H1 (cell line): ENCODE measurements around the gene MEMO1. TPM values are rescaled to one million over a fixed set of nuclear protein-coding genes. Genes with fewer than 3 reads are reported as not detected.

Source experiments
- CTCF ChIA-PET: fragments of 300-600 bp; sonication (Branson Sonifier 250); formaldehyde crosslinking; loops from one replicate; lab custom pipeline; 2021; ENCODE audit not compliant: partially characterized antibody; lab: Charles Lee
- POLR2A ChIA-PET: fragments of 300-600 bp; sonication (Branson Sonifier 250); formaldehyde crosslinking; loops from one replicate; lab custom pipeline; 2021; ENCODE audit warnings: inconsistent platforms; ENCODE audit not compliant: partially characterized antibody; lab: Charles Lee
- DNase-seq, 2 experiments: peaks; one replicate each; pipeline versions ENCODE4 v3.0.0 to v3.0.0-alpha.2; 2010 to 2022; ENCODE audit warnings: low spot score in 2 of 2, low read depth in 1 of 2, mixed read lengths in 1 of 2
- FAIRE-seq: peaks from 2 replicates; lab custom pipeline; 2011; peaks lifted over from hg19 to GRCh38; lab: Jason Lieb, UNC
- H2AFZ ChIP-seq: 2 replicates; pipeline ENCODE4 v1.8.1; 2012; ENCODE audit warnings: low read length, inconsistent platforms
- H2AK5ac ChIP-seq: 2 replicates; pipeline ENCODE4 v1.6.1; 2013; ENCODE audit warnings: low read depth, low read length
- H2BK120ac ChIP-seq: replicated peaks from 2 replicates; pipeline ENCODE3; 2013; ENCODE audit warnings: low read depth, low read length, inconsistent platforms
- H2BK12ac ChIP-seq: 2 replicates; pipeline ENCODE4 v1.6.1; 2013; ENCODE audit warnings: low read depth, low read length
- H2BK15ac ChIP-seq: 2 replicates; pipeline ENCODE4 v1.6.1; 2013; ENCODE audit warnings: low read length
- H2BK20ac ChIP-seq: 2 replicates; pipeline ENCODE4 v1.6.1; 2013; ENCODE audit warnings: low read length
- H2BK5ac ChIP-seq: 2 replicates; pipeline ENCODE4 v1.6.1; 2013; ENCODE audit warnings: low read depth, low read length
- H3K14ac ChIP-seq: 2 replicates; pipeline ENCODE4 v1.6.1; 2013; ENCODE audit warnings: inconsistent platforms; ENCODE audit not compliant: insufficient read length
- H3K18ac ChIP-seq: 2 replicates; pipeline ENCODE4 v1.6.1; 2013; ENCODE audit warnings: low read length; ENCODE audit errors: extremely low read depth
- H3K23ac ChIP-seq: 2 replicates; pipeline ENCODE4 v1.6.1; 2013; ENCODE audit warnings: inconsistent platforms; ENCODE audit not compliant: insufficient read length
- H3K23me2 ChIP-seq: 2 replicates; pipeline ENCODE4 v1.6.1; 2013; ENCODE audit warnings: low read depth, low read length
- H3K27ac ChIP-seq: 2 replicates; pipeline ENCODE4 v1.6.1; 2011; ENCODE audit warnings: low read depth, low read length, inconsistent platforms
- H3K27me3 ChIP-seq, 4 experiments: replicated peaks in 1 of 4; 1 replicate in 1 of 4; 2 replicates in 3 of 4; pipeline versions ENCODE4 v1.6.1 to v1.8.1; 2011 to 2013; ENCODE audit warnings: low read length in 3 of 4, mild to moderate bottlenecking in 3 of 4, inconsistent platforms in 2 of 4, mixed read lengths in 2 of 4, moderate library complexity in 1 of 4; ENCODE audit not compliant: control insufficient read depth in 3 of 4, insufficient read depth in 3 of 4; ENCODE audit errors: extremely low read depth in 1 of 4
- H3K36me3 ChIP-seq, 4 experiments: 2 replicates each; pipeline versions ENCODE4 v1.6.1 to v1.8.1; 2011 to 2013; ENCODE audit warnings: mild to moderate bottlenecking in 4 of 4, low read length in 3 of 4, moderate library complexity in 2 of 4, control low read depth in 1 of 4, inconsistent platforms in 1 of 4; ENCODE audit not compliant: insufficient read depth in 4 of 4, control insufficient read depth in 2 of 4
- H3K4ac ChIP-seq: replicated peaks from 2 replicates; pipeline ENCODE3; 2013; ENCODE audit warnings: low read length, low read depth, mixed read lengths, inconsistent platforms; ENCODE audit not compliant: insufficient read length
- H3K4me1 ChIP-seq, 4 experiments: replicated peaks in 1 of 4; 1 replicate in 1 of 4; 2 replicates in 3 of 4; pipeline versions ENCODE4 v1.6.1 to v1.8.1; 2011 to 2013; ENCODE audit warnings: low read length in 3 of 4, inconsistent platforms in 2 of 4, mixed read lengths in 1 of 4; ENCODE audit not compliant: insufficient read depth in 4 of 4, control insufficient read depth in 3 of 4
- H3K4me2 ChIP-seq, 2 experiments: 2 replicates each; pipeline versions ENCODE4 v1.6.1 to v1.8.1; 2011 to 2013; ENCODE audit warnings: low read depth in 2 of 2, low read length in 2 of 2, control low read depth in 1 of 2, inconsistent platforms in 1 of 2, mild to moderate bottlenecking in 1 of 2; ENCODE audit not compliant: insufficient read depth in 1 of 2
- H3K4me3 ChIP-seq, 4 experiments: fragments of 200-600, 300-600 bp in 1 of 4; sonication (generic), shearing (Covaris generic), sonication (Bioruptor Twin) in 1 of 4; 2 replicates each; pipeline versions ENCODE4 v1.5.1 to v1.8.1; 2011 to 2016; ENCODE audit warnings: low read length in 4 of 4, low read depth in 3 of 4, control low read depth in 2 of 4, inconsistent platforms in 2 of 4, mild to moderate bottlenecking in 2 of 4, mixed read lengths in 1 of 4, moderate library complexity in 1 of 4; ENCODE audit not compliant: insufficient read depth in 2 of 4; ENCODE audit errors: extremely low read depth in 1 of 4
- H3K56ac ChIP-seq: replicated peaks from 2 replicates; pipeline ENCODE3; 2013; ENCODE audit warnings: low read depth, mild to moderate bottlenecking, mixed read lengths, low read length, inconsistent platforms; ENCODE audit not compliant: insufficient read length
- H3K79me1 ChIP-seq: 2 replicates; pipeline ENCODE4 v1.6.1; 2013; ENCODE audit warnings: low read depth, low read length, control low read depth
- H3K79me2 ChIP-seq, 2 experiments: 2 replicates each; pipeline versions ENCODE4 v1.6.1 to v1.8.1; 2012 to 2013; ENCODE audit warnings: low read length in 2 of 2, mild to moderate bottlenecking in 2 of 2, inconsistent platforms in 1 of 2; ENCODE audit not compliant: insufficient read depth in 2 of 2, control insufficient read depth in 1 of 2
- H3K9ac ChIP-seq, 4 experiments: replicated peaks in 1 of 4; 1 replicate in 1 of 4; 2 replicates in 3 of 4; pipeline versions ENCODE4 v1.6.1 to v1.8.1; 2011 to 2013; ENCODE audit warnings: low read depth in 3 of 4, low read length in 3 of 4, control low read depth in 2 of 4, mild to moderate bottlenecking in 2 of 4, moderate library complexity in 2 of 4, inconsistent platforms in 1 of 4; ENCODE audit errors: extremely low read depth in 1 of 4
- H3K9me3 ChIP-seq, 2 experiments: 2 replicates each; pipeline versions ENCODE4 v1.6.1 to v1.8.1; 2012 to 2013; ENCODE audit warnings: mild to moderate bottlenecking in 2 of 2, moderate library complexity in 2 of 2, control low read depth in 1 of 2, inconsistent platforms in 1 of 2, low read depth in 1 of 2, low read length in 1 of 2, mixed read lengths in 1 of 2; ENCODE audit not compliant: insufficient read depth in 2 of 2
- H4K20me1 ChIP-seq, 2 experiments: replicated peaks in 1 of 2; 2 replicates each; pipeline versions ENCODE3 to v1.8.1; 2011 to 2013; ENCODE audit warnings: inconsistent platforms in 2 of 2, low read length in 2 of 2, mild to moderate bottlenecking in 1 of 2; ENCODE audit not compliant: insufficient read depth in 2 of 2, control insufficient read depth in 1 of 2
- H4K5ac ChIP-seq: 2 replicates; pipeline ENCODE4 v1.6.1; 2013; ENCODE audit warnings: low read length, low read depth, mixed read lengths, inconsistent platforms; ENCODE audit not compliant: insufficient read length
- H4K8ac ChIP-seq: 2 replicates; pipeline ENCODE4 v1.8.0; 2013; ENCODE audit warnings: mild to moderate bottlenecking, moderate library complexity, low read length, inconsistent platforms; ENCODE audit not compliant: insufficient read depth; ENCODE audit errors: extremely low read depth
- H4K91ac ChIP-seq: replicated peaks from 2 replicates; pipeline ENCODE3; 2013; ENCODE audit warnings: low read length, mixed read lengths, inconsistent platforms; ENCODE audit not compliant: insufficient read length
- NANOG ChIP-seq: IDR thresholded peaks from 2 replicates; pipeline ENCODE4 v1.6.1; 2011; ENCODE audit warnings: low read length, low read depth, mild to moderate bottlenecking, inconsistent platforms; ENCODE audit not compliant: insufficient read depth, poor library complexity, severe bottlenecking
- WGBS, 2 experiments: shearing (Covaris generic) in 1 of 2; methylation state at CpG; one replicate each; pipeline versions ENCODE4 v1.1.6 to v1.1.7; 2013 to 2015; ENCODE audit warnings: low lambda C conversion rate in 2 of 2, mixed read lengths in 2 of 2, inconsistent platforms in 1 of 2, low coverage in 1 of 2, missing lambda C conversion rate in 1 of 2; ENCODE audit not compliant: insufficient replicate concordance in 2 of 2, insufficient coverage in 1 of 2, insufficient read length in 1 of 2; ENCODE audit errors: extremely low coverage in 1 of 2, missing lambda C conversion rate in 1 of 2; 5-methylcytosine and 5-hydroxymethylcytosine counted together
- polyA plus RNA-seq, 7 experiments: library from polyadenylated mRNA; depleted of rRNA in 3 of 7; stranded (reverse) in 5 of 7; unstranded in 2 of 7; fragments of >200 nt in 5 of 7; fragments of 200-250 nt in 2 of 7; gene quantifications; 1 replicate in 5 of 7; 2 replicates in 1 of 7; 4 replicates in 1 of 7; pipeline versions ENCODE4 v1.2.1 to v1.2.3, GENCODE V29; 2011 to 2013; ENCODE audit warnings: missing spikeins in 2 of 7, mixed read lengths in 2 of 7
- total RNA-seq: library from RNA; stranded (reverse); fragmentation: NEBNext Ultra II Directional; extraction: Animal tissue kit (Norgen Biotek cat#: 25700); gene quantifications from 2 replicates; pipeline ENCODE4 v1.2.1, GENCODE V29; 2021

Gene MEMO1
- total and polyA plus RNA-seq, 2 of the 8 experiments (the other 6 are each of a cell fraction or from before 2014, with no cell fraction given) = 26.9 to 54.7 TPM

- H4K20me1 ChIP-seq = no peaks in the 10 kb centered on the region
- no peak overlapping the region for H3K4me2 ChIP-seq
- no peak overlapping the region for H4K91ac ChIP-seq
- no peak overlapping the region for H3K27ac ChIP-seq
- H4K5ac ChIP-seq = no peak overlapping the region
- H3K9ac ChIP-seq = no peak overlapping the region
- H3K27me3 ChIP-seq = no peaks in the 10 kb centered on the region
- no peak overlapping the region for H2AK5ac ChIP-seq
- WGBS, 2 experiments = 84% methylated on average over 2 of the region's 2 CpGs; no CpG with 5 or more reads in 1 of the 2 experiments
- H2BK12ac ChIP-seq = no peak overlapping the region
- H4K8ac ChIP-seq = no peak overlapping the region
- H3K4me1 ChIP-seq = no peaks in the 10 kb centered on the region; a peak in 1 of 7 replicates
- CTCF ChIA-PET = no interaction called here
- FAIRE-seq (no peak), DNase-seq (no peak)
- H3K79me2 ChIP-seq = no peaks in the 10 kb centered on the region
- H3K9me3 ChIP-seq = no peaks in the 10 kb centered on the region
- H3K18ac ChIP-seq = no peak overlapping the region
- no peak overlapping the region for H2BK120ac ChIP-seq
- no peak overlapping the region for H2AFZ ChIP-seq
- no peaks in the 10 kb centered on the region for H3K23me2 ChIP-seq
- POLR2A ChIA-PET = no interaction called here
- H3K79me1 ChIP-seq = no peaks in the 10 kb centered on the region
- no peaks in the 10 kb centered on the region for H3K36me3 ChIP-seq
- no peak overlapping the region for H3K14ac ChIP-seq
- H2BK15ac ChIP-seq = no peak overlapping the region
- TF ChIP-seq NANOG = no peak
- H3K4ac ChIP-seq = no peak overlapping the region
- H3K56ac ChIP-seq = no peak overlapping the region
- H3K4me3 ChIP-seq = no peak overlapping the region
- H2BK5ac ChIP-seq = no peak overlapping the region
- no peak overlapping the region for H2BK20ac ChIP-seq
- no peak overlapping the region for H3K23ac ChIP-seq
Measured at GRCh38 chr2:31859959-31860358, 150.8 kb downstream of the MEMO1 start.
